GM10248 (cell line): ENCODE data around the gene MFSD6.

ENCODE experiments used
- CTCF ChIA-PET: fragments of 300-600 bp; sonication (Branson Sonifier 250); formaldehyde crosslinking; extraction: SDS; loops from one replicate; lab custom pipeline; 2021; ENCODE audit warnings: antibody characterized with exemption; lab: Yijun Ruan, JAX
- POLR2A ChIA-PET: fragments of 350-650 bp; sonication (Branson Sonifier 250); formaldehyde crosslinking; extraction: SDS; loops from one replicate; lab custom pipeline; 2020; ENCODE audit warnings: antibody characterized with exemption; lab: Yijun Ruan, JAX
- DNase-seq: peaks from one replicate; pipeline ENCODE4 v3.0.0; 2012; ENCODE audit errors: extremely low spot score
- CTCF ChIP-seq: IDR thresholded peaks from 2 replicates; pipeline ENCODE4 v1.5.1; 2012; ENCODE audit warnings: mild to moderate bottlenecking, low read depth; ENCODE audit errors: extremely low read depth, missing control alignments, control extremely low read depth

MFSD6 gene

GRCh38 chr2:190446750-190447516 lies 38.8 kb downstream of the MFSD6 start:
- ChIA-PET POLR2A (no interaction called here), CTCF (interaction anchor here (0.9 to 3.4 kb wide), 13 partner anchors 10 to 234 kb away, joined by 3 to 19 read pairs (median 4); no protein-coding TSS in a partner anchor)
- no peak for TF ChIP-seq CTCF
- no peak for DNase-seq

GRCh38 chr2:190447766-190448165 lies 39.6 kb downstream of the MFSD6 start:
- no peak for DNase-seq
- TF ChIP-seq CTCF: no peak
- CTCF ChIA-PET: interaction anchor here (0.9 to 3.4 kb wide), 11 partner anchors 11 to 205 kb away, joined by 3 to 19 read pairs (median 4); no protein-coding TSS in a partner anchor
- POLR2A ChIA-PET: no interaction called here

- DNase-seq: no peak
- no peak for TF ChIP-seq CTCF
- CTCF ChIA-PET: interaction anchor here (1.0 to 3.2 kb wide), 5 partner anchors 9 to 65 kb away, joined by 3 to 9 read pairs (median 3); no protein-coding TSS in a partner anchor
- POLR2A ChIA-PET: no interaction called here
Observed at GRCh38 chr2:190449925-190450324, 41.8 kb downstream of the MFSD6 start.

- POLR2A ChIA-PET: no interaction called here
- DNase-seq: no peak
- no peak for TF ChIP-seq CTCF
- CTCF ChIA-PET: interaction anchor here (1.0 to 1.4 kb wide), 5 partner anchors 9 to 258 kb away, joined by 3 read pairs; no protein-coding TSS in a partner anchor
Observed at GRCh38 chr2:190450363-190450762, 42.2 kb downstream of the MFSD6 start.

GRCh38 chr2:190451561-190452176 lies 43.5 kb downstream of the MFSD6 start:
- no peak for TF ChIP-seq CTCF
- ChIA-PET POLR2A (no interaction called here), CTCF (interaction anchor here (0.9 to 1.4 kb wide), 7 partner anchors 9 to 257 kb away, joined by 3 to 4 read pairs (median 3); no protein-coding TSS in a partner anchor)
- no peak for DNase-seq

- ChIA-PET POLR2A (interaction anchor here (0.5 kb wide), 1 partner anchor 560 kb away, joined by 3 read pairs; no protein-coding TSS in a partner anchor), CTCF (interaction anchor here (0.9 to 1.4 kb wide), 6 partner anchors 8 to 153 kb away, joined by 3 to 4 read pairs (median 3); no protein-coding TSS in a partner anchor)
Observed at GRCh38 chr2:190452433-190452832, 44.3 kb downstream of the MFSD6 start.

More at GRCh38 chr2:190452433-190452832, 44.3 kb downstream of the MFSD6 start:
- DNase-seq: no peak
- no peak for TF ChIP-seq CTCF
